Fibroblast of peridontal ligament (primary cell): ENCODE results near the gene LRMDA.

Source experiments
- DNase-seq: peaks from one replicate; pipeline ENCODE4 v3.0.0-alpha.2; 2010; ENCODE audit errors: extremely low read depth

The LRMDA gene

GRCh38 chr10:75422913-75423312 is 8.5 kb upstream of the LRMDA start:
- no peak for DNase-seq

GRCh38 chr10:75424571-75424970 is 6.9 kb upstream of the LRMDA start:
- DNase-seq: no peak

GRCh38 chr10:75425291-75426079 is 5.9 kb upstream of the LRMDA start:
- DNase-seq: no peak

DNA sequence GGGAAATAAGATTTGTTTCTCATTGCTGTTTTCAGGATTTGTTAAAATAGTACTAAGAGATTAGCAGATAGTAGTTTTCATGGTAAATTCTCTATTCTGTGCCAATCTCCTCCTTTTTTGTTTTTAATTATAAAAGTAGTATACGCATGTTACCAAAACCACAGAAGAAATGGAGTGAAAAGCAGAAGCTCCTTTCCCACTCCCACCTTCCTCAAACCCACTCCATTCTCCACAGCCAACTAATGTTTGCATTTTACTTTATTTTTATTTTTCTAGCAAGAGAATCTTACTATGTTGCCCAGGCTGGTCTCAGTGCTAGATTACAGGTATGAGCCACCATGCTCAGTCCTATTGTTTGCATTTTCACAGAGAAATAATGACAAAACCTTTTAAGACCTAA is 4.5 kb upstream of the LRMDA start:
- DNase-seq: no peak

DNA sequence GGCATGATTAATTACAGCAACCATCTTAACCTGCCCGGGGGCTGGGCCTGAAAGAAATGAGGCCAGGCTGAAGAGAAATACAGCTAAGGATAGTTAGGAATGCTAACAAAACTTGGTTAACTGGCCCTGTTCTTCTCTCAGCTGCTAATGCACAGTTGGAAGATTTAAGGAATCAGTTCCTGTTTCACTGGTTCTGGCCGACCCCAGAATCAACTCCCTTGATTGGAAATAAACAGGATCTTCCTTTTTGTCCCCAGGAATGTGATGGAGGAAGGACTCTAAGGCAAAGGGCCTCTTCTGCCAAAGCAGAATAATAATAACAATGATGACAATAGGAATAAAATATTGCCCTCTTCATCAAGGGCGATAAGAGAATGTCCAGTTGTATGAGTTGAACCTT is 3.5 kb upstream of the LRMDA start:
- DNase-seq: no peak

GRCh38 chr10:75428434-75429158 is 2.8 kb upstream of the LRMDA start:
- no peak for DNase-seq

DNA sequence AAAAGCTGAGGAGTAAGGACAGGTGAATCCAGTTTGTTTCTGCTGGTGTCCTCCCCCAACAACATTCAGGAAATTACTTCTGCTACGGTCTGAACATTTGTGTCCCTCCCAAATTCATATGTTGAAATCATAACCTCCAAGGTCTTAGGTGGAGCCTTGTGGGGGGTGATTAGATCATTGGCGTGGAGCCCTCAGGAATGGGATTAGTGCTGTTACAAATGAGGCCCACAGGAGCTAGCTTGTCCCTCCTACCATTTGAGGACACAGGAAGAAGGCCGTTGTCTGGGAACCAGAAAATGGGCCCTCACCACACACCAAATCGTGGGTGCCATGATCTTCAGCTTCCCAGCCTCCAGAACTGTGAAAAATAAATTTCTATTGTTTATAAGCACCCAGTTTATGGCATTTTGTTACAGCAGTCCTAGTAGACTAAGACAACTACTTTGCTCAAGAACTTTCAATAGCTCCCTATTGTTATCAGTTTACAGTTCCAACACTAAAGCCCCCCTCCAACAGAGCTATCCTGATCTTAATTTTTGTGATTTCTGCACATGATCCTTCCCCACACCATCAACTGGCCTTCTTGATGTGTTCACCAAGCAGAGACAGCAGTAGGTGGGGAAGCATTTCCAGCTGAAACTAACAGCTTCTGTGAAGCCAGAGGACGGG is 2.1 kb upstream of the LRMDA start:
- no peak for DNase-seq

DNA sequence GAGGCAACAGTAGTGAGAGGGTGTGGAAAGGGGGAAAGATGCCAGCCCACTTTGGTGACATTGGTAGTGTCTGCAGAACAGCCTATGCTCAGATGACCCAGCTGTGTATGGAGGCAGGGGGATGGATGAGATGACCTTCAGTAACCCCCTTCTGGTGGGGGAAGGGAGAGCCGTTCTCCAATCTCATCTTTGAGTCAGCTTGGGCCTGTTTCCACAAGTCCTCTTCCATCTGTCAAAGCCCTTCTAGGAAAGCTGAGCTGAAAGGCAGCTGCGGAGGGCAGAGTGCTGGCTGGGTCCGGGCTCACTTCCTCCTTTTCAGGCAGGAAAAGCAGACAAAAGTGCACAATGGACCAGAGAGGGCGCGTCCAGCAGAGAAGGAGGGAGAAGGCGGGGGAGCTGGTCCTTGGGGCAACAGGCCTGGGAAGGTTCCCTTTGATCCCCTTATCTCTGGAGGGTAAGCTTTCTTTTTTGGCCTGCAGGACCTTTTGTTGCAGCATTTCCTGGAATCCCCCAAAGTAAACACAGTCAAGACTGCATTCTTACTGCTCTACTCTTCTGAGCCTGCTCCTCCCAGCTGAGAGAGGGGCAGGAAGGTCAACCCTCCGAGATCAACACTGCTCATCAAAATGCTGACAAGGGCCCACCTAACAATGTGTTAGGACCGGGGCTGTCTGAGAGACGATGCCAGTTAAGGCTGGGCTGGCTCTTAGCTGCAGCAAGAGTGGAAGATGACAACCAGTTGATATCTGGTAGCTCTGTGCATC is 1.2 kb upstream of the LRMDA start:
- DNase-seq: no peak

DNA sequence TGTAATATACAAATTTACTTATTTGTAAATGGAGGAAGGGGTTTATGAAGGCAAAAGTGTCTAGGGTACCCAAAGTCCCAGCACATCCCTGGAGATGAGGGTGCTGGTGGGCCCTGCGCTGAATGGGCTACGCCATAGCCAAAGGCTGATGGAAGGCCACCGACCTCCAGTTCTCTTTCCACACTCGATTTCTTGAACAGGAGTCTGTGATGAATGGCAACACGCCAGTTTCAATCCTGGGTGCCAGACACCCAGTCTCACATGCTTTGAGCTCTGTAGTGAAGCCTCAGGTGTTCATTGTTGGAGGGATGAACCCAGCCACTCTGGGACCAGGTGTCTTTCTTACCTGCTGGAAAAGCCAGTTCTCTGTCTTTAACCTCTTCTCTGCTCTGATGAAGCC is 752 bp downstream of the LRMDA start:
- DNase-seq: no peak

DNA sequence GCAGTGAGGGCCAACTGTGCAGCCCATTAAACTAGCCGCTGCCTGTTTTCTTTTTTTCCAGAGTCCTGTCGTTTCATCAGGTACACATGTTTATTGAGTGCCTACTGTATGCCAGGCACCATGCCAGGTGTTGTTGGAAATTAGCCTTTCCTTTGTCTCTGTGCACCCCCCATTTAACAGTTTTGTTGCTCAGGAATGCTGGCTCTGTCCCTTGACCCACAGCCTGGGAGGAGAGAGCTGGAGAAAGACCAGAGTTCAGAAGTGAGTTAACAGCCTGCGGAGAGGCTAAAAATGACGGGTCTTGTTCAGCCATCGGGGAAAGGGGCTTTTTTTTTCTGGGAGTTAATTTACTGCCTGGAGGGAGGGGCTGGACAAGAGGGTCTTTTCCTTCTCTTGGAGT is 1.3 kb downstream of the LRMDA start:
- DNase-seq: no peak

DNA sequence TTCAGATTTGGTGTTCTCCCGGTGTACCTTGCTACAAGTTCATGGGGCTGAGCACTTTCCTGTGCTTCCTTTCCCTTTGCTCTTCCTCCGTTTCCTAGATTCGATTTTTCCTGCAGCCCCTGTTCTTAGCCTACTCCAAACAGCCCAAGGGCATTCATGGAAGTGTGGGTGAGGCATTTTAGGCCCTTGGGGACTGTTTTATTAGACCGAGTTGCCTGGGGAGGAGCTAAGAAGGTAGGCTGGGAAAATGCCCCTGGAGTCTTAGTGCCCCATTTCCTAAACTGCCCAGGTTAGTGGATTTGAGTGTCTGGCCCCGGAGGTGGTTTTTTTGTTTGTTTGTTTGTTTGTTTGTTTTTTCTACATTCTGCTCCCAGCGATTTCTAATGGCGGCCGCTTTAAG is 1.8 kb downstream of the LRMDA start:
- DNase-seq: no peak

DNA sequence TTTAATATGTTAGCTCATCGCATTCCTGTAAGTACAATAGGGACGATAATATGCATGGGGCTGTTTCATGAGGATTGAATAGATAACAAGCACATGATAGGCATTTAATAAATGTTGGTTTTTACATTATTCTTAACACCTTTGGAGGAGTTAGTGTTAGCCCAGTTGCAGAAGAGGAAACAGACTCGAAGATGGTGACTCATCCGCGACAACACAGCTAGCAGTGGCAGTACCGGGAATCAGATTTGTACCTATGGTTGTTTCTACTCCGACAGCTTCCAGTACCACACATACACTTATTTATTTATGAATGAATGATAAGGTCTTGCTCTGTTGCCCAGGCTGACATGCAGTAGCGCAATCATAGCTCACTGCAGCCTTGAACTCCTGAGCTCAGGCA is 2.9 kb downstream of the LRMDA start:
- DNase-seq: no peak

DNA sequence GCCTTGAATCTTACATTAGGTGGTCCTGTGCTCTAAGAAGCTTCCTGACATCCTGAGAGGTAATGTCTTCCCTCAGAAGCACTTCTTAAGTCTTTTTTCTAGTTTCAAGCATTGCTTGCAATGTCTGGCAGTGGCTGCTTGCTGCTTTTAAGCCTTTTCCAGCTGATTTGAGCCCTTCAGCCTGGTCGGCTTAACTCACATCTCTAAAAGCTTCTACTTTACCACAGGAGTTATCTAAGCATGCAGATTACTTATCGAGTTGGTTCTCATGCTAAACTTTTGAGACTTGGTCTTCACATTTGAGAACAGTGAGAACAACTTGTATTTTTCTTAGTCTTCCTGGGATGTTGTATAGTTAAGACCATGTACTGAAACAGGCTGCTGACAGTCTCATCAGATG is 3.9 kb downstream of the LRMDA start:
- no peak for DNase-seq

GRCh38 chr10:75436896-75437295 is 5.5 kb downstream of the LRMDA start:
- no peak for DNase-seq

DNA sequence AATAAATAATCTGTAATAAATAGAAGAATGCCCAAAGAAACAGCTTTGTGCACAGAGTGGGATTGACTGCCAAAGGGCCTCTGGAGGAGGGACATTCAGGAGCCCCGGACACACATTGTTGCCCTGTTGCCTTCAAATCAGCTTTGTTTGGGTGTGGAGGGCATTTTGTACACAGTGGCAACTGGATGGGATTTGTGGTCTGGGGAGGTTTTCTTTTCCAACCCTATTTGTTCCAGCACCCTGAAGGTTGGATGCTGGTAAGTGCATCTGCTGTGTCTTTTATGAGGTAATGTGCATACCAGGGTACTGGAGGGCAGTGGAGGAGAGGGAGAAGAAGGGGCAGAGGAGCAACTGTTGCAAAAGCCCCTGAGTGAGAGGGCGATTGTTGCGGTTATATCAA is 6.3 kb downstream of the LRMDA start:
- DNase-seq: no peak

GRCh38 chr10:75438275-75438674 is 6.9 kb downstream of the LRMDA start:
- DNase-seq: no peak

DNA sequence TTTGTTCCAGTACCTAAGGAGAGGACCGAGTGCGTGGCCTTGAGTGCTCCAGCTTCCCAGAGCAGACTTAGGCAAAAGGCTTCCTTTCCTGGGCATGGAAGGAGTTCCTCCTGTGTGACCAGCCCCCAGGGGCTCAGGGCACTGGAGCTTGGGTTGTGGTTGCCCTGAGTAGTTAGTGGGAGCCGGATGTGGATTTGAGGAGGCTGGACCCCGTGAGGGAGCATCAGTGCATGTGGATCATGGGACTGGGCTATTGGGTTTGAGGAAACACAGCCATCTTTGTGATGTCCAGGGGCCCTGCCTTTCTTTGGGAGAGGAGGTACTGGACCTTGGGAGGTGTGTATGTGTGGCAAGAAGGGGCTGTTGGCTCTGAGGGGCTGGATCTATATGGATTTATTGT is 8.4 kb downstream of the LRMDA start:
- DNase-seq: no peak

DNA sequence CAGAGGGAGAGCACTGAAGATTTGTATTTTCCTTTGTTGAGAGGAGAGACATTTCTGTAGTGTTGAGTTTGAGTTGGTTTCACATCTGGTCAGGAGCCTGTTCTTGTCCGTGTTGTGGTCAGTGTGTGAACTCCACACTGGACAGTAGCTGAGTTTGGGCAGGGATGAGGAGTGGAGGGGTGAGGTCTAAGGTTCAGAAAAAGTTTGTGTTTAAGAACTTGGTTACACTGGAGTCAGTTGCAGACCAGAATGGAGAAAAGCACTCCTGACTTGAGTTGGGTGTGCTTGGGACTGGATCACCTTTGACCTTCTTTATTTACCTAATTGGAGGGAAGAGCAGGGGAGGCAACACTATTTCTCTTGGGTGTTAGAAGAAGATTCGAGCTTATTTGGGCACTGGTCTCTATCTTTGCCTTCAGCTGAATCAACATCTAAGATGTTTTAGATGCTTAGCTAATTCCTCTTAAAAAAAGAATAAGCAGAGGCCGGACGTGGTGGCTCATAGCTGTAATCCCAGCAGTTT is 8.9 kb downstream of the LRMDA start:
- no peak for DNase-seq

GRCh38 chr10:75441196-75441595 is 9.8 kb downstream of the LRMDA start:
- DNase-seq: no peak

GRCh38 chr10:75441682-75442081 is 10.3 kb downstream of the LRMDA start:
- no peak for DNase-seq

DNA sequence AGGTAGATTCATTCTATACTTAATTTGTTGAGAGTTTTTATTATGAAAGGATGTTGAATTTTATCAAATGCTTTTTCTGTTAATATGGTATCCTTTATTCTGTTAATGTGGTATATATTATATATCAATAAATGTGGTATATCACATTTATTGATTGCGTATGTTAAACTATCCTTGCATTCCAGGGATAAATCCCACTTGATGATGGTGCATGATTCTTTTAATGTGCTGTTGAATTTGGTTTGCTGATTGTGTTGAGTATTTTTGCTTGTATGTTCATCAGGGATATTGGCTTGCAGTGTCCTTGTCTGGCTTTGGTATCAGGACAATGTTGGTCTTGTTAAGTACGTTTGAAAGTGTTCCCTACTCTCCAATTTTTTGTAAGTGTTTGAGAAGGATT is 11.9 kb downstream of the LRMDA start:
- no peak for DNase-seq

DNA sequence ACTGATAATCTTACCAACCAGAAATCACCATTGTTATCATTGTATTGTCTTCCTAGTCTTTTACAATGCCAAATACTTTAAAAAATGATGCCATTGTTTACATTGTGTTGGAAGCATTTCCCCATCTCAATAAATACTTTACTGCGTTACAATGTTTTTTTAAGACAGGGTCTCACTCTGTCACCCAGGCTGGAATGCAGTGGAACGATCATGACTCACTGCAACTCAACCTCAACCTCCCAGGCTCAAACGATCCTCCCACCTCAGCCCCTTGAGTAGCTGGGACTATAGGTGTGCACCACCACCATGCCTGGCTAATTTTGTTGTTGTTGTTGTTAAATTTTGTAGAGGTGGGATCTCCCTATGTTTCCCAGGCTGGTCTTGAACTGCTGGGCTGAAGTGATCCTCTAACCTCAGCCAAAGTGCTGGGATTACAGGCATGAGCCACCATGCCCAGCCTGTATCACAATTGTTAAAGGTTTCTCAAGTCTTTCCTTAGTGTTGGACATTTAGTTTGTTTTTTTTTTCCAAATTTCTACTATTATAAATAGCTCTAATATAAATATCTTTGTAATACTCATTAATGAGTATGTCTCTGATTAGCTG is 13.5 kb downstream of the LRMDA start:
- no peak for DNase-seq
